Forelimb muscle (tissue), 1 donor: Measurements from ENCODE around the gene ROMO1. TPM values are rescaled to one million over a fixed set of nuclear protein-coding genes. Genes with fewer than 3 reads are reported as not detected.
"Not testable (repeated sequence)": the region's sequence is repeated elsewhere in the genome, so short reads cannot be mapped to it uniquely, and the experiment has no call there.

Source experiments
- DNase-seq: peaks from one replicate; pipeline ENCODE4 v3.0.0-alpha.2; 2013; ENCODE audit warnings: low read depth
- polyA plus RNA-seq: library from polyadenylated mRNA; unstranded; fragments of 120-200 nt; gene quantifications from one replicate; pipeline ENCODE4 v1.2.1, GENCODE V29; 2013; ENCODE audit not compliant: insufficient read length

Gene ROMO1
- polyA plus RNA-seq, 1 donor, result 78.5 TPM

DNA sequence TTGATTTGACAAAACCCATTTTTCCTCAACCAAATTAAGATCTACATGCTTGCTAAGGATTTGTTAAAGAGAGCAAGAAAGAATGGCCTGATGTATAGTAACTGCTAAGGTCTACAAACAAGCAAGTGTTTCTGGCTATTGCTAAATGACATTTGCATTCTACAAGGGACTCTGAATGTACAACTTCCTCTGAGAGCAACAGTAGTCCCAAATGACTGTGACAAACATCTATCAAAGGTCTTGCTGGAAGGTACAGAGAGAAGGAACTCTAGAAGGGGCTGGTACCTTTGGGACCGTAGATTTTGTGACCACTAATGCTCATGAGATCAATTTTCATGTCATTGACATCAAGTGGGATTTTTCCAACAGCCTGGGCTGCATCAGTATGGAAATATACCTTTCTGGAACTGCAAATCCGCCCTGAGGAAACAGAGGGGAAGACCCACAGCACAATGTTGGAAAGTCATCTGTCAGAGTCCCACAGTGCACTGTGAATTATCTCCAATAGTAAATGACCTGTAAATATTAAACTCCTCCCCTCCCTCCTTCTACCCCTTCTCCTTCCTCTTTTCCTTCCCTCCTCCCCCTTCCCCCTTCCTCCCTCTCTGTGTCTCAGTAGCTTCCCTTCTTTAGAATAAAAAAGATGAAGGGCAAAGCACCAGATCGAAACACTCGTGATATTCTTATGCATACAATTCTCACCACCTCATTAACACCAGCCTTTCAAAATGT, 18.6 kb upstream of the ROMO1 start:
- no peak for DNase-seq

DNA sequence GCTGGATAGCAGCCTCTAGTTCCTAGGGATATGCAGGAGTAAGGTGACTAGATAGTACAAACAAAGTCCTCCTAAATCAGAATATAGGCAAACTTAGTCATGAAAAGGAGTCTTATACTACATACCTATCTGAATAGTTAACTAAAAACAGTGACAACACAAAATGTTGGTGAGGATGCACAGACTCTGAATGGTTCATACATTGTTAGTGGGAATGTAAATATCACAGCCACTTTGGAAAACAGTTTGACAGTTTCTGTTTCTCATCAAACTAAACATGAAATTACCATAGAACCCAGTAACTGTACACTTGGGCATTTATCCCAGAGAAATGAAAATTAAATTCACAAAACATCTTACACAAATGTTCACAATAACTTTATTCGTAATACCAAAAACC, 17.2 kb upstream of the ROMO1 start:
- no peak for DNase-seq

- not testable (repeated sequence) for DNase-seq
Observed at GRCh38 chr20:35685368-35685767, 13.8 kb upstream of the ROMO1 start.

DNA sequence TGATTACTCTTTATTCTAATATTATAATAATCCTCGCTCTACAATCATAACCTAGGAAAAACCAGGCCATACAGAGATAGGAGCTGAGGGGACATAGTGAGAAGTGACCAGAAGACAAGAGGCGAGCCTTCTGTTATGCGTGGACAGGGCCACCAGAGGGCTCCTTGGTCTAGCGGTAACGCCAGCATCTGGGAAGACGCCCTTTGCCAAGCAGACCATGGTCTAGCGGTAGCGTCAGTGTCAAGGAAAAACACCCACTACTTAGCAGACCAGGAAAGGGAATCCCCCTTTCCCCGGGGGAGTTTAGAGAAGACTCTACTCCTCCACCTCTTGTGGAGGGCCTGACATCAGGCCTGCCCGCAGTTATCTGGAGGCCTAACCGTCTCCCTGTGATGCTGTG, 12.3 kb upstream of the ROMO1 start:
- DNase-seq, result not testable (repeated sequence)

GRCh38 chr20:35690265-35690664, 8.9 kb upstream of the ROMO1 start:
- DNase-seq, result no peak

DNA sequence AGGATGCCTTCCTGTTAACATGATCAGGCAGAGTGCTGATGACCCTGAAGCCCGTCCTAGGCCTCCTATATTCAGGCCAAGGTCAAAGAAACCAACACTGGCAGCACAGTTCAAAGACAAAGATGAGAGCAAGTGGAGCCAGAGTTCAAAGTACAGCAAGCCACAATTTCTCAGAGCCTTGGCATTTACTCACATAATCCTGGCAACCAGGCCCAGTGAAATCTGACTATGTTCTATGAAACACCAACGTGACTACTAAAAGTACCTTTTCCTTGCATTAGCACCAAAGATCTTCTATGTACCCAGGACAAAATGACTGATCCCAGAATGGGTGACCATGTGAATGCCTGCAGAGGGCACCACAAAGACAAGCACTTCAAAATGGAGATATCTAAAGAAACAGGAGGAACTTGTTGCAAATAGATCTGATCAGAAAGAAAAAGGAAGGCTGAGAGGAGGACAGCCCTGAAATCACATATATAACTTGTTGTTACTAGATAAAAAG, 3.9 kb upstream of the ROMO1 start:
- DNase-seq, result no peak

- DNase-seq, result no peak
Observed at GRCh38 chr20:35695978-35696377, 3.2 kb upstream of the ROMO1 start.

DNA sequence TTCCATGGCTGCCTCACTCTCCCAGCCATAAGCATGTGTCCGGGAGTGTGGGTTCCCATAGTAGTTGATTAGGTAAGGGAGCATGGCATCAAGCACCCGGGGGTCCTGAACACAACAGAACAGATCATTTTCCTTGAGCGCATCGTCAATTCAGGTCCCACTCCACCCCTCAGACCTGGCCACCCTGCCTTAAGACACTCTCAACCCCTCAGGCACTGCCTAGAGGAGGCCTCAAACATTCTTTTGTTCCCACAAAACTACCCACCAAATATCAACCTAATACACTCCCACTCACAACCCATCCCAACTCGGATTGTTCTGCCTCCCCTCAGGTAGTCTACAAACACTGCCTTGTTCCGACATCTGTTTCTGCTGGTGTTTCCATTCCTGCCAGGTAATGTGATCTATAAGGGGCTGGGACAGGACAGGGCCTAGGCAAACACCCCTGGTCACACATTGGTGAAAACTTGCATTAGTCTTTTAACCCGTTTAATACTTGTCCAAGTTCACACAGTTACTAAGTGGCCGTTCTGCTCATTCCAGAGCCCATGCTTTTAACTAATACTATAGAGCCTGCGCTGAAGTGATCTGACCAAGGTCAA, 1.4 kb upstream of the ROMO1 start:
- no peak for DNase-seq

- no peak for DNase-seq
Observed at GRCh38 chr20:35698298-35699126, 693 bp upstream of the ROMO1 start.

- DNase-seq, result no peak
Observed at GRCh38 chr20:35699957-35700624, 886 bp downstream of the ROMO1 start.

DNA sequence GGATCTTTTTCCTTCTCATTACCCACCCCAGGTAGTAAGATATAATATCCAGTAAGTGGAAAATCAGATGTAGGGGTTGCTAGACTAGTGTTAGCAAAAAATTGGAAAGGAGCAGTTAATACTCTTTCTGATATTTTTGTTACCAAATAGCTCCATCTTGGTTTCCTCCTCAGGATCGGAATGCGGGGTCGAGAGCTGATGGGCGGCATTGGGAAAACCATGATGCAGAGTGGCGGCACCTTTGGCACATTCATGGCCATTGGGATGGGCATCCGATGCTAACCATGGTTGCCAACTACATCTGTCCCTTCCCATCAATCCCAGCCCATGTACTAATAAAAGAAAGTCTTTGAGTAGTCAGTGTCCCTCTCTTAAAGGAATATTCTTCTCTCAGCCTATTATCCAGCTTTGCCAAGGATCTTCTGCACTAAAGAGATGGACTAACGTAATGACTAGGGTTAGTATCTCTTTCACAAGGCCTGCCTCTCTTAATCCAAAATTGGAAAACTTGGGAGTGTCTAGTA, 1.5 kb downstream of the ROMO1 start:
- no peak for DNase-seq

DNA sequence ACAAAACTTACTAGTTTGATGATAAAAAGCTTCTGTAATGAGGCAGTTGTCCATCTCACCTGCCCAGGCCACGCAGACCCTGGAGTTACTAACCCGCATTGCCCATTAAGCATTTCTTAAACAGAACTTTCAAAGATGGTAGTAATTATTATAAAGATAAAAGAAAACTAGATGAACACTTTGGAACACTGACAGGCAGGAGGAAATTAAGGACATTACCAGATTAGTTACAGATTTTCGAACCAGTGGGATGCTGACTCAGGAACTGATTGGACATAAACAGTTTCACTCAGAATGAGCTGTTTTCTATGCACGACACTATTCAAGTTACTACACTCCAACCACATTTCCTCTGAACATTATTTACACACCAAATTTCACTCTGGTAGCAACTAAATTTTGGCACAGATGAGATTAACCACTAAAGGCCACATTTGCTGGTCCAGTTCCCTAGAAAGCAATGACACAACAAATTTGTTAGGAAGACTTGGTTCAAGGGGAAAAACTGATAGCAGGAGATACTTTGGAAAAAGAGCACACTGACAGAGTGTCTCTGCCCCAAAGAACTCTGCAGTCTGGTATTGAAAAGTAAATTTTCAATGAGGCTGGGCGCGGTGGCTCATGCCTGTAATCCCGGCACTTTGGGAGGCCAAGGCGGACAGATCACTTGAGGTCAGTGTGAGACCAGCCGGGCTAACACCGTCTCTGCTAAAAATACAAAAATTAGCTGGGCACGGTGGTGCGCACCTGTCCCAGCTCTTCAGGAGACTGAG, 3.0 kb downstream of the ROMO1 start:
- no peak for DNase-seq

DNA sequence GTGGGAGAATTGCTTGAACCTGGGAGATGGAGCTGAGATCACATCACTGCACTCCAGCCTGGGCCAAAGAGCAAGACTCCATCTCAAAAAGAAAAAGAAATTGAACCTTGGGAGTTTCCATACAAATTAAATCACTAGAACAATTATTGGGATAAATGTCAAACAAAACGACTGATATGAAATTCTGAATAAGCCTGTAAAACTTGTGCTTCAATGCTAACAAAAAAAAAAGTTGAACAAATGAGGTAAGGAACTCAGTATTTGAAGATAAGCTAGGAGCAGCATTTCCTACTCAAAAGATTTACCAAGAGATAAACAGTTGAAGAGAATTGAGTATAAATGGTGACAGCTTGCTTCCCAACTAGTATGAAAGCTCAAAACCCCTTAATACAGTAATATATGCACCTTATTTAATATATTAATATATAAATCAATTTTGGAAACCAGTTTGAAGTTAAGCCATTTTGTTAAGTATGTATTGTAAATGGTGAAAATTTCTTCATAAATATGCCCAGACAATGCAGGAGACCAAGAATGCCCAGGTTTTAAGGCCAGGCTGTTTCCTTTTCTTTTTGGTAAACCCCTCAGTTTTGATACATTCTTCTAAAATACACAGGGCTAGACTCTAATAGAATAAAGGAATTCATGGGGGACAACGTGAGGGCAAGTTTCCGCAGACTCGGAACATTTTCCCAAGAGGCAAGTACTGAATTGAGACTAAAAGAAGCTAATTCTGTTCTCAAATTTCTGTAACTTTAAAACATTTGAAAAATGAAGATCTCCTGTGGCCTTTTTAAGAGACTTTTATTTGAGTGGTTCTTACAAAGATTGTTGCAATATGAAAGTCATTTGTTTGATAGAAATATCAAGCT, 3.9 kb downstream of the ROMO1 start:
- DNase-seq, result no peak

DNA sequence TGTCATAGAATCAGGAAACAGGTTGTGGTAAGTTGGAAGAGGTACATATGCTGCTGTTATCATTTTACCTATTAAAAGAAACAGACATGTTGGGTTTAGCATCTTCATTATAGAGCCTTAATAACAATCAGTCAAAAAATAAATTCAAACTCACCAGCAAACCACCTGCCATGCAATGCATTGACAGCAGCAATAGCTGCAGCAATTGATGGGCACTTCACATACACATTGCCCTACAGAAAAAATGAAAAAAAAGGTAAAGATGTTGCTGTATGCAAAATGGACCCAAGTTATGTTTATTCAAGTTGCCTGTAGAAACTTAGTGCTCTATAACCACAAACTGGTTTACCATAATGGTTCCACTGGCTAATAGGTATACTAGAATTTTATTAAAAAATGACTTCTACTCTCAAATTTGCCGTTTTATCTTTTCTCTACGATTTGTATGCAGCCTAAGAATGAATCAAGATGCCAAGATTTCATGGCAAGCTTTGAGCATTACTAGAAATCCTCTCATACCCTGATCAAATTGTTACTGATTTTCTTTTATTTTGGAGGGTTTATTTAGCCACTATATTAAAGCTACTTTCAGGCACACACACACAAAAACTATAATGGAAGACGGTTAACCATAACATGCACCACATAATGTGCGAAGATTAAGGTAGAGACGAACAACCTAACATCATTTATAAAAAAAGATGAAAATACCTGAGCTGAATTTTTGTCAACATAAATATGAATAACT, 5.5 kb downstream of the ROMO1 start:
- DNase-seq, result no peak

- not testable (repeated sequence) for DNase-seq
Observed at GRCh38 chr20:35705894-35706293, 6.7 kb downstream of the ROMO1 start.

- DNase-seq, result not testable (repeated sequence)
Observed at GRCh38 chr20:35706591-35707529, 7.7 kb downstream of the ROMO1 start.

DNA sequence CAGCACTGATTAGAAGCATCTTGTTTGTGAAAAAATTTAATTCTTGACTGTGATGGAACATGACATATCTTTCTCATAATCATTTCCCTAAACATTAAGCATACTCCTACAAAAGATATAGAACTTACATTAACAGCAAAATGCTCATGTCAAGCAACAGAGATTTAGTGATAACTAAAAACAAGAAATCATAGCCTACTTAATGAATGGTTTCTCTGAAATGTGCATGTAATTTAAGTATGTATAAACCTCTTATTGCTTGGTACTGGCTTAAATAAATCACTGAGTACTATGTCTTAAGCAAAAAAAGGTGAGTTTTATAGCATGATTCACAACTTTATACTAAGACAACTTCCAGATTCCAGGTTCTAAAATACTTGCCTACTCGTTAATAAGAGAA, 9.3 kb downstream of the ROMO1 start:
- no peak for DNase-seq

DNA sequence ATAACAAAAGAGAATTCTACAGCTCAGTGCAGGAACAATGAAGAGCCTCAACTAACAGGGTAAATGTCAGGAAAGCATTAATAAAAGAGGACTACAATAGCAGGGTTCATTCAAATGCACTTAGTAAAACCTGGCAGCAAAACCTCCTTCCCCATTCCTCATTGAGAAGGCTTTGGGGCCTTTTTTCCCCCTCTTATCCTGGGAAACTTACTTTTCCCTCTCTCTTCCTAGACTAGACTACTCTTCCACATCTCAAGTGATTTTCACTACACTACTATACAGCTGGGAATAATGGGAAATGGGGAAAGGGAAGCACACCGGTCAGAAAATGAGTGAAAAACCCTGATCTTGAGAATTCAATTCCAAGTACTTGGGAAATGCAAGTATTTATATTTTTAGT, 10.1 kb downstream of the ROMO1 start:
- no peak for DNase-seq
